WTC11 (cell line): Measurements from ENCODE around the gene CPNE4. TPM values are rescaled to one million over a fixed set of nuclear protein-coding genes. Genes with fewer than 3 reads are reported as not detected.

ENCODE experiments used
- ATAC-seq: fragments of 200-7000 bp; cut with Tn5 transposase; 2 replicates; pipeline ENCODE4 v1.10.0; 2021; ENCODE audit warnings: mild to moderate bottlenecking, moderate library complexity
- CTCF ChIA-PET: fragments of 300-600 bp; sonication (Branson Sonifier 250); formaldehyde crosslinking; loops from one replicate; lab custom pipeline; 2021; ENCODE audit warnings: antibody characterized with exemption; lab: Charles Lee
- POLR2A ChIA-PET: fragments of 350-600 bp; sonication (Branson Sonifier 250); formaldehyde crosslinking; loops from one replicate; lab custom pipeline; 2021; ENCODE audit warnings: antibody characterized with exemption; lab: Charles Lee
- DNase-seq: peaks from one replicate; pipeline ENCODE4 v3.0.0; 2021; ENCODE audit warnings: low spot score
- H3K27ac Mint-ChIP-seq: 2 replicates; pipeline ENCODE4 v1.8.0; 2021; ENCODE audit warnings: mixed read lengths
- H3K27me3 Mint-ChIP-seq: 2 replicates; pipeline ENCODE4 v1.8.0; 2021; ENCODE audit warnings: low read depth, mild to moderate bottlenecking, moderate library complexity, mixed read lengths
- H3K36me3 Mint-ChIP-seq: 2 replicates; pipeline ENCODE4 v1.8.0; 2021; ENCODE audit warnings: mixed read lengths
- H3K4me1 Mint-ChIP-seq: 2 replicates; pipeline ENCODE4 v1.8.0; 2022; ENCODE audit warnings: mixed read lengths
- H3K4me3 Mint-ChIP-seq: 2 replicates; pipeline ENCODE4 v1.8.0; 2021; ENCODE audit warnings: mild to moderate bottlenecking, moderate library complexity, mixed read lengths
- H3K9me3 Mint-ChIP-seq: 2 replicates; pipeline ENCODE4 v1.8.0; 2021; ENCODE audit warnings: mixed read lengths
- ATF6 ChIP-seq: sonication (generic); formaldehyde crosslinking; IDR thresholded peaks from 2 replicates; pipeline ENCODE4 v1.8.1; 2023; ENCODE audit warnings: mild to moderate bottlenecking, missing genetic modification reagents
- CDX4 ChIP-seq: fragments of 250-450 bp; sonication (Bioruptor Pico); IDR thresholded peaks from 2 replicates; pipeline ENCODE4 v1.9.0; 2021; ENCODE audit warnings: moderate library complexity, mild to moderate bottlenecking, inconsistent platforms, borderline replicate concordance
- FOXK1 ChIP-seq: sonication (generic); formaldehyde crosslinking; IDR thresholded peaks from 2 replicates; pipeline ENCODE4 v1.8.0; 2022; ENCODE audit warnings: mild to moderate bottlenecking, moderate library complexity, missing genetic modification reagents
- FOXP4 ChIP-seq: sonication (generic); formaldehyde crosslinking; IDR thresholded peaks from 2 replicates; pipeline ENCODE4 v1.8.0; 2022; ENCODE audit warnings: mild to moderate bottlenecking, missing genetic modification reagents
- GABPB1 ChIP-seq: sonication (generic); formaldehyde crosslinking; IDR thresholded peaks from 2 replicates; pipeline ENCODE4 v1.8.1; 2023; ENCODE audit warnings: mild to moderate bottlenecking, missing genetic modification reagents
- GTF2I ChIP-seq: fragments of 250-450 bp; sonication (Bioruptor Pico); conservative IDR thresholded peaks from 2 replicates; pipeline ENCODE4 v1.4.0; 2021; ENCODE audit warnings: mild to moderate bottlenecking
- HMGXB4 ChIP-seq: sonication (generic); formaldehyde crosslinking; IDR thresholded peaks from 2 replicates; pipeline ENCODE4 v1.8.1; 2023; ENCODE audit warnings: mild to moderate bottlenecking, moderate library complexity, missing genetic modification reagents
- JAZF1 ChIP-seq: fragments of 250-450 bp; sonication (Bioruptor Pico); IDR thresholded peaks from 2 replicates; pipeline ENCODE4 v1.9.0; 2021; ENCODE audit warnings: moderate library complexity, mild to moderate bottlenecking, inconsistent platforms
- MXD4 ChIP-seq: fragments of 250-450 bp; sonication (Bioruptor Pico); IDR thresholded peaks from 2 replicates; pipeline ENCODE4 v1.8.0; 2021; ENCODE audit warnings: mild to moderate bottlenecking, moderate library complexity, borderline replicate concordance
- MYBL2 ChIP-seq: sonication (generic); formaldehyde crosslinking; IDR thresholded peaks from 2 replicates; pipeline ENCODE4 v1.8.1; 2023; ENCODE audit warnings: mild to moderate bottlenecking, moderate library complexity, missing genetic modification reagents
- PREB ChIP-seq: sonication (generic); formaldehyde crosslinking; IDR thresholded peaks from 2 replicates; pipeline ENCODE4 v1.8.1; 2022; ENCODE audit warnings: mild to moderate bottlenecking, missing genetic modification reagents, moderate library complexity, borderline replicate concordance
- SMAD3 ChIP-seq: sonication (generic); formaldehyde crosslinking; IDR thresholded peaks from 2 replicates; pipeline ENCODE4 v1.8.0; 2022; ENCODE audit warnings: missing genetic modification reagents, mild to moderate bottlenecking, borderline replicate concordance
- TEAD1 ChIP-seq: sonication (generic); formaldehyde crosslinking; IDR thresholded peaks from 2 replicates; pipeline ENCODE4 v1.8.0; 2022; ENCODE audit warnings: mild to moderate bottlenecking, missing genetic modification reagents
- USF1 ChIP-seq: sonication (generic); formaldehyde crosslinking; IDR thresholded peaks from 2 replicates; pipeline ENCODE4 v1.8.0; 2022; ENCODE audit warnings: mild to moderate bottlenecking, missing genetic modification reagents
- ZNF263 ChIP-seq: sonication (generic); formaldehyde crosslinking; IDR thresholded peaks from 2 replicates; pipeline ENCODE4 v1.8.1; 2022; ENCODE audit warnings: low read depth, mild to moderate bottlenecking, moderate library complexity, missing genetic modification reagents
- ZNF281 ChIP-seq: sonication (generic); formaldehyde crosslinking; IDR thresholded peaks from 2 replicates; pipeline ENCODE4 v1.8.0; 2023; ENCODE audit warnings: mild to moderate bottlenecking, missing genetic modification reagents
- total RNA-seq: library from RNA; stranded (reverse); gene quantifications from 3 replicates; pipeline ENCODE4 v1.2.3, GENCODE V29; 2021

The CPNE4 gene
- total RNA-seq, 1 experiment from 2014 or later: 2.4 TPM

GRCh38 chr3:131602011-131602779, 432.6 kb downstream of the CPNE4 start (continued):
- TF ChIP-seq PREB (CRISPR knock-in tag) (no peak), HMGXB4 (CRISPR knock-in tag) (no peak), TEAD1 (CRISPR knock-in tag) (no peak), ATF6 (CRISPR knock-in tag) (no peak), ZNF263 (CRISPR knock-in tag) (no peak)

GRCh38 chr3:131597816-131598215, 437.0 kb downstream of the CPNE4 start:
- ChIA-PET CTCF (no interaction called here), POLR2A (no interaction called here)
- Mint-ChIP-seq H3K9me3 (peaks cover 12% of the 10 kb centered on the region), H3K4me3 (no peak overlapping the region), H3K4me1 (no peaks in the 10 kb centered on the region), H3K27ac (no peak overlapping the region), H3K36me3 (no peaks in the 10 kb centered on the region), H3K27me3 (no peaks in the 10 kb centered on the region)
- DNase-seq (no peak), ATAC-seq (no peak)
- TF ChIP-seq CDX4 (CRISPR knock-in tag) (no peak), JAZF1 (CRISPR knock-in tag) (no peak), FOXP4 (CRISPR knock-in tag) (no peak), SMAD3 (CRISPR knock-in tag) (no peak)

- DNase-seq (no peak), ATAC-seq (no peak)
- ChIA-PET CTCF (no interaction called here), POLR2A (no interaction called here)
- no peaks in the 10 kb centered on the region for H3K27me3 Mint-ChIP-seq
- H3K36me3 Mint-ChIP-seq: no peaks in the 10 kb centered on the region
- peaks cover 12% of the 10 kb centered on the region for H3K9me3 Mint-ChIP-seq
- TF ChIP-seq MYBL2: no peak
- H3K4me1 Mint-ChIP-seq: no peaks in the 10 kb centered on the region
- H3K27ac Mint-ChIP-seq: no peak overlapping the region
- no peak overlapping the region for H3K4me3 Mint-ChIP-seq
Observed at GRCh38 chr3:131596884-131597283, 437.9 kb downstream of the CPNE4 start.

- ATAC-seq: peak; percentile 30; the same call in 1 of the 2 replicates
- H3K27ac Mint-ChIP-seq: no peak overlapping the region
- H3K36me3 Mint-ChIP-seq: no peaks in the 10 kb centered on the region
- H3K4me1 Mint-ChIP-seq: no peaks in the 10 kb centered on the region
- CTCF ChIA-PET: no interaction called here
- H3K9me3 Mint-ChIP-seq: peaks cover 12% of the 10 kb centered on the region
- POLR2A ChIA-PET: no interaction called here
- no peak overlapping the region for H3K4me3 Mint-ChIP-seq
- DNase-seq: no peak
- no peaks in the 10 kb centered on the region for H3K27me3 Mint-ChIP-seq
- TF ChIP-seq GABPB1 (CRISPR knock-in tag) (no peak), FOXK1 (CRISPR knock-in tag) (no peak), GTF2I (CRISPR knock-in tag) (no peak), MXD4 (no peak), USF1 (no peak), JAZF1 (CRISPR knock-in tag) (no peak), CDX4 (CRISPR knock-in tag) (no peak), ZNF281 (CRISPR knock-in tag) (no peak)
Observed at GRCh38 chr3:131591394-131592014, 443.3 kb downstream of the CPNE4 start.
